ENCODE measurements around the gene PTH1R. TPM values are rescaled to one million over a fixed set of nuclear protein-coding genes. Genes with fewer than 3 reads are reported as not detected.

PTH1R gene
- total and polyA plus RNA-seq, 8 donors = 2.6 to 22.4 (median 3.8) TPM

DNA sequence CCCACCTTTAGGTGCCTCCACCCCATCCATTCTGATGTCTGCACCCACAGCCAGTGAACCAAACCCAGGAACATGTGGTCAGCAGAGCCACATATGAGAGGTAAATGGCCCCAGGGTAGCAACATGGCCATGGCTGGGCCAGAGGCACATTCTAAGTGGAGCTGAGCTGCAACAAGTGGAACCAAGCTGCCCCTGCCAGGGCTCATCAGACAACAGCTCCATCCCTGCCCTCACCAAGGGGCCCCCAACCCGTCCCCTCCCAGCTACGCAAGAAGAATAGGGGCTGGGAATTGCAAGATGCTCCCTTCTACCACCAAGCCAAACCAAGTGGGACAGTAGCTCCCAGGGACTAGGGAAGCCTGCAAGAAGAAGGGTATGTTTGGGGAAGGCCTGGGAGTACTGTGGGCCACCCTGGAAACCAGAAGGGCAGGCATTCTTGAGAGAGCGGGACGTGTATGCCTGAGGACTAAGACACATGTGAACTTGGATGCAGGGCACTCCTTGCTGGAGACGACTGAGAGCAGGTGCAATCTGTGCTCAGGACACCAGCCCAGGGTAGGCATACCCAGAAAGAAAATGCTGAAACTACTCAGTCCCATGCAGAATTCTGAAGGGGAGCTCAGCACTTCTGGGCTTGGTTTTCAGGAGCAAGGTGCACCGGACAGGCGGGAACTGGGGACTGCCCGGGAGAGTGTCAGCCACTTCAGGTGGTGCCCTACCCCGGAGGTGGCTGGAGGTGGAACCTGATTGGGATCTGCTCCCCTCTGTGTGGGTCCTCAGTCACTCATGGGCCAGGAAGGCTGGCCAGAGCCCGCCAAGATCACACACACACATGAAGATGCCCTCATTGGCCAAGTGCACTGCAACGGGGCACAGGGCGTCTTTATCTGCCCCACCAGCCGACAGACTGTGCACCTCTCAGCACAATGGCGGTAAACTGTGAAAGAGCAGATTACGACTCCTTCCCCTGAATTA lies 23.8 kb upstream of the PTH1R start:
- Histone ChIP-seq H3K9me3 (no peaks in the 10 kb centered on the region), H3K36me3 (no peaks in the 10 kb centered on the region), H3K4me1 (no peaks in the 10 kb centered on the region), H3K27me3 (peaks cover 0 to 20% (median 0%) of the 10 kb centered on the region in 3 donors), H3K27ac (no peak overlapping the region), H3K4me3 (no peak overlapping the region)
- intact Hi-C loops (cut with DNase I; ENCODE audit: low total_unique reads) = no loop called here
- no peak for DNase-seq
- TF ChIP-seq, protein P1, sequence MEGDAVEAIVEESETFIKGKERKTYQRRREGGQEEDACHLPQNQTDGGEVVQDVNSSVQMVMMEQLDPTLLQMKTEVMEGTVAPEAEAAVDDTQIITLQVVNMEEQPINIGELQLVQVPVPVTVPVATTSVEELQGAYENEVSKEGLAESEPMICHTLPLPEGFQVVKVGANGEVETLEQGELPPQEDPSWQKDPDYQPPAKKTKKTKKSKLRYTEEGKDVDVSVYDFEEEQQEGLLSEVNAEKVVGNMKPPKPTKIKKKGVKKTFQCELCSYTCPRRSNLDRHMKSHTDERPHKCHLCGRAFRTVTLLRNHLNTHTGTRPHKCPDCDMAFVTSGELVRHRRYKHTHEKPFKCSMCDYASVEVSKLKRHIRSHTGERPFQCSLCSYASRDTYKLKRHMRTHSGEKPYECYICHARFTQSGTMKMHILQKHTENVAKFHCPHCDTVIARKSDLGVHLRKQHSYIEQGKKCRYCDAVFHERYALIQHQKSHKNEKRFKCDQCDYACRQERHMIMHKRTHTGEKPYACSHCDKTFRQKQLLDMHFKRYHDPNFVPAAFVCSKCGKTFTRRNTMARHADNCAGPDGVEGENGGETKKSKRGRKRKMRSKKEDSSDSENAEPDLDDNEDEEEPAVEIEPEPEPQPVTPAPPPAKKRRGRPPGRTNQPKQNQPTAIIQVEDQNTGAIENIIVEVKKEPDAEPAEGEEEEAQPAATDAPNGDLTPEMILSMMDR (IDR thresholded peaks at IDR 0.05) = no peak
- TF ChIP-seq POLR2A (IDR thresholded peaks at IDR 0.05) (no peak), EP300 (IDR thresholded peaks at IDR 0.05) (no peak), POLR2AphosphoS5 (IDR thresholded peaks at IDR 0.05) (no peak)
- WGBS, 5 donors = 77 to 89% (median 82%) methylated on average over 11 to 15 of the region's 15 CpGs

GRCh38 chr3:46854555-46854991 lies 22.9 kb upstream of the PTH1R start:
- Histone ChIP-seq H3K36me3 (no peaks in the 10 kb centered on the region), H3K4me1 (no peaks in the 10 kb centered on the region), H3K4me3 (no peak overlapping the region), H3K27ac (no peak overlapping the region), H3K27me3 (peaks cover 0 to 22% (median 0%) of the 10 kb centered on the region in 3 donors), H3K9me3 (no peaks in the 10 kb centered on the region)
- no peak for TF ChIP-seq POLR2AphosphoS5 (IDR thresholded peaks at IDR 0.05)
- TF ChIP-seq, protein P1 (IDR thresholded peaks at IDR 0.05) = no peak
- TF ChIP-seq POLR2A (IDR thresholded peaks at IDR 0.05) = no peak
- no peak for TF ChIP-seq EP300 (IDR thresholded peaks at IDR 0.05)
- intact Hi-C loops (cut with DNase I; ENCODE audit: low total_unique reads) = no loop called here
- no peak for DNase-seq
- WGBS, 5 donors = 83 to 91% (median 87%) methylated on average over 5 of the region's 5 CpGs

DNA sequence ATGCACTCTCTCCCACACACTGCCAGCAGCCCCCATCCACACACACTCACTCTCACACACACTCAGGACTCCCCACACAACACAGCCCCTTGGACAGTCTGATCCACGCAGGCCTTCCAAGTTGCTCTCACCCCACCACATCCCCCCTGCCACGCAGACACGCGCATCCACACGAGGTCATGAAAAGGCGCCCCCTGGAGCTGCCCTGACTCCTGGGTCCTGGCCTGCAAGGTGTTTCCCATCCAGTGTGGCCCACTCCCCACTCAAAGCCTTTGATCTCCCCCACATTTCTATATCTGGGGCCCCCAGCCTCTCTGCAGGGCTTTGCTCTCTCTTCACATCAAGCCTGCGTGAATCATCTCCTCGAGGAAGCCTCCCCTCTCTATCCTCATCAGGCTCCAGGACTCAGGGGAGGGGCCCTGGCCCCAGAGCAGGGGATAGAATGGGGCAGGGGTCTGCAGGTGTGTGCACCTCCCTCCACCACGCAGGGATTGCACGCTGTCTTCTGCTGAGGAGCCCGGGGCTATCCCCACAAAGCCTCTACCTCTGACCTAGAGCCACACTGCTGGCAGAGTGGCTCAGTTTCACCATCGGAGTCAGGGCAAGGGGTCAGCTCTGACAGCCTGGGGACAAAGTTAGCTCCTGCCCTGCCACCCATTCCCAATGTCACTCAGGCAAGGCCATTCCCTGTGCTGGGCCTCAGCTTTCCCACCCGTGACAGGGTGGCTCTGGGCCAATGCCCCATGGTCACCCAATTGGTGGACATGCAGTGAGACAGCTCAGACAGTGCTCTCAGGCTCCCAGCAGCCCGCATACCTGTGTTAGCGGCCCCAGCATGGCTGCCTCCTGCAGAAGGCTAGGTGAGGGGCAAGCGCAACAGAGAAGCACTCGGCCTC lies 20.7 kb upstream of the PTH1R start:
- no peak for DNase-seq
- 86 to 88% (median 87%) methylated on average over 15 to 17 of the region's 17 CpGs for WGBS, 5 donors
- H3K9me3 ChIP-seq = no peaks in the 10 kb centered on the region
- TF ChIP-seq POLR2A (IDR thresholded peaks at IDR 0.05) (no peak), EP300 (IDR thresholded peaks at IDR 0.05) (no peak), POLR2AphosphoS5 (IDR thresholded peaks at IDR 0.05) (no peak)
- TF ChIP-seq, protein P1 (IDR thresholded peaks at IDR 0.05) = no peak
- H3K27ac ChIP-seq = no peak overlapping the region
- no peaks in the 10 kb centered on the region for H3K36me3 ChIP-seq
- H3K4me3 ChIP-seq = no peak overlapping the region
- intact Hi-C loops (cut with DNase I; ENCODE audit: low total_unique reads) = no loop called here
- peaks cover 0 to 22% (median 0%) of the 10 kb centered on the region in 3 donors for H3K27me3 ChIP-seq
- H3K4me1 ChIP-seq = no peaks in the 10 kb centered on the region

Measured in stomach (tissue), 9 donors.